Head of caudate nucleus (tissue), 42 donors: ENCODE data around the gene TMEM184A.
"Not testable (repeated sequence)": the region's sequence is repeated elsewhere in the genome, so short reads cannot be mapped to it uniquely, and the experiment has no call there.

Experiments
- DNase-seq, 42 donors: peaks; one replicate each; pipeline versions ENCODE4 v3.0.0 to v3.0.0-alpha.2; 2020 to 2021; ENCODE audit warnings: mixed read lengths in 7 of 42
- intact Hi-C: fragments of 100-400 bp; cut with DNase I; formaldehyde crosslinking; loops from one replicate; pipeline ENCODE4 v1.15.0; 2022

Gene TMEM184A

DNA sequence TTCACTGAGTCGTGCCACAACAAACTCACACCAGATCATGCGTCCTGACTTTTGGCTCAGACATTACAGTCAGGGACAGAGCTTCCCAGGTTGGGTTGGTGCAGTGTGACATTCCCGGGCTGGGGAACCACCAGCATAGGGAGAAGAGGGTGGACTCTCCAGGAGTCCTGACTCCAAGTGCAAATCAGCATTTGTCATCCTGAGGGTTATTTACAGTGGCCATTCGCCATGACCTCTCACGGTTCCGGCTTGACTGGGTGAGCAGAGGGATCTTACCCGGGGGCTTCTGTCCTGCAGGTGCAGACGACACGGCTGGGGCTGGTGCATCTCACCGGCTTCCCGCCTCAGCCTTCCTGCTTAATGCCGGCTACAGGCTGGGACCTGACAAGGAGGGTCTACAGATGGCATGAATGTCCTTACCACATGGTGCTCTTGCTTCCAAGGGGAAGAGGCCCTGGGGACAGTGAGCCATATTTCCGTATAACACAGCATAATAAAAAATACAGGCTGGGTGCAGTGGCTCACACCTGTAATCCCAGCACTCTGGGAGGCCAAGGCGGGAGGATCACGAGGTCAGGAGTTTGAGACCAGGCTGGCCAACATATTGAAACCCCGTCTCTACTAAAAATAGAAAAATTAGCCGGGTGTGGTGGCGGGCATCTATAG, 39.3 kb downstream of the TMEM184A start:
- intact Hi-C loops = no loop called here

DNA sequence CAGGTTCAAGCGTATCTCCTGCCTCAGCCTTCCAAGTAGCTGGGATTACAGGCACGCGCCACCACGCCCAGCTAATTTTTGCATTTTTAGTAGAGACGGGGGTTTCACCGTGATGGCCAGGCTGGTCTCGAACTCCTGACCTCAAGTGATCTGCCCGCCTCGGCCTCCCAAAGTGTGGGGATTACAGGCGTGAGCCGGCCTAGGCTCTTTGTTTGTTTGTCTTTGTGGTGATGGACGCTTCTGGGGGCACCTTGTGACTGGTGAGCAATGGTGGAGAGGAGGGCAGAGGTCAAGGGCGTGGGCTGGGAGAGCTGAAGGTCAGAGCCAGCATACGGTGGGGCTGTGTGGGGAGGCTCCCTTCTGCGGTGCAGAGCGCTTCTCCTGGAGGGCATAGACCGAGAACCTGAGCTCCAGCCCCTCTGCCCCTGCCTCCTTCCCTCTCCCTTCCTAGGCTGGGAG, 40.5 kb downstream of the TMEM184A start:
- DNase-seq, intact Hi-C loops: not testable (repeated sequence)

More for the DNA sequence above, 39.3 kb downstream of the TMEM184A start:
- DNase-seq = no peak

GRCh38 chr7:1514995-1515401, 41.0 kb downstream of the TMEM184A start:
- DNase-seq = no peak
- intact Hi-C loops = no loop called here

DNA sequence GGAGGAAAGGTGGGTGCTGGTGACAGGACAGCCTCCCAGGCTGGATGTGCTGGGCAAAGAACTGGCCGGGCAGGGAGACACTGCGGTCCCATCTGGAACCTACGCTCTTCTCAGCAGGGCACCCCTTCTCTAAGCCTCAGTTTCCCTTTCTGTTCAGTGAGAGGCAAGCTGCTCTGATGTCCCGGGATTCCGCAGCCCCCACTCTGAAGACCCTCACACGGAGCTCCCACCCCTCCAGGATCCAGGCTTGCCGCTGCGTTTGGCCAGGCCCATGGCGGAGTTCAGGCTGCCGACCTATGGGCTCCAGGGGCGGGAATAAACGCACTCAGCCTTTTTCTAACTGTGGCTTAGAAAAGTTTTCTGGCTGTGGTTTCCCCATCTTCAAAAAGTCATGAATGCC, 41.6 kb downstream of the TMEM184A start:
- intact Hi-C loops = no loop called here

DNA sequence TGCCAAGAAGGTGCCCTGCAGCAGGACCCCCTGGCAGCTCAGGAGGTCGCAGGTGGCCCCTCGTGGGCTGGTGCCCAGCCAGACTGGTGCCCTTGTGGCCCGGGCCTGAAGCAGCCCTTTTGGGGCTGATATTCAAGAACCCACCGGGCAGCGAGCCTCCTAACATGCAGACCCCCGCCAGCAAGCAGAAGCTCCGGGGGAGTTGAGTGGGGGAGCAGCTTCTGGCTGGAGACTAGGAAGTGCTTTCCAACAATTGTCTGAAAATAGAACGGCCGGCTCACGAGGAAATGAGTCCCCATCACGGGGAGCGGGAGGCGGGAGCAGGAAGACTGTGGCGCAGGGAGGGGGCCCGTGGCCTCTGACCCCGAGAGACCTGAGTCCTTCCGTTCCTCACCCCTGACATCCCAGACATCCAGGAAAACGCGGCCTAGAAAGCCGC, 42.3 kb downstream of the TMEM184A start:
- peak in 6 of 42 donors; percentile 24 to 57 (median 38) for DNase-seq
- intact Hi-C loops = no loop called here

More for the DNA sequence above, 41.6 kb downstream of the TMEM184A start:
- no peak for DNase-seq

DNA sequence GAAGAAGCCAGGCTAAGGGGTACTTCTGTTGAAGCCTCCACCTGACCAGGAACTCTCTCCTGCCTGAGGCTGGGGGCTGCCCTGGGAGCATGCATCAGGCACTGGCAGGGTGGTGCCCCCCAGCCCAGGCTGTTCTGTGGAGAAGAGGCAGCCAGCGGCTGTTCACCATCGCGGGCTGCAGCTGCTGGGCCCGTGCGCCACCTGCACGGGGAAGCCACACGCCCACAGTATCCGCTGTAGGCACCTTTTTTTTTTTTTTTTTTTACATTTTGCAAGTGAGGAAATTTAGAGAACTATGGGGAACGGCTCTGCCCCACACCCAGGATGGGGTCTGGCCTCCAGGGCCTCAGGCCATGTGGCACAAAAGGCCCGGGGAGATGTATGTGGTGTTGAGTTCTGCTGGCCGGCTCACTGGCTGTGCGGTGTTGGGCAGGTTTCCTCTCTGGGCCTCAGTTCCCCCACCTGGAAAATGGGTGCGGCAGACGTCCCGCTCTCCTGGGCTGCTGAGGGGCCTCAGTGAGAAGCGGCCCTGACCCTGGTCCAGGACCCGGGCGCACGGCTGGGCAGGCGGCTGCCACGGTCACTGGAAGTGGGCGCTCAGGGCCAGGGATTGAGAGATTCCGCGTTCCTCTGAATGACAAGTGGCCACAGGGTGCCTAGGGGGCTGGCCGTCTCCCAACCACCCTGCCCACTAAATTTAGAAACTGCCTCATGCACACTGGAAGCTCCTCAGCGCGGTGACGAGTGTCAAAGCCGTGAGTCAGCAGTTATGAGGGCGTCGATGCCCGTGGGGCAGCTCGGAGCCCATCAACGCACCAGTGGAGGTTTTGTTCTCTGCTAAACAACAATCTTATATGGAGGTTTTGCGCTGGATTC, 43.0 kb downstream of the TMEM184A start:
- peak in 40 of 42 donors; percentile 34 to 84 (median 58) for DNase-seq
- intact Hi-C loops = no loop called here

DNA sequence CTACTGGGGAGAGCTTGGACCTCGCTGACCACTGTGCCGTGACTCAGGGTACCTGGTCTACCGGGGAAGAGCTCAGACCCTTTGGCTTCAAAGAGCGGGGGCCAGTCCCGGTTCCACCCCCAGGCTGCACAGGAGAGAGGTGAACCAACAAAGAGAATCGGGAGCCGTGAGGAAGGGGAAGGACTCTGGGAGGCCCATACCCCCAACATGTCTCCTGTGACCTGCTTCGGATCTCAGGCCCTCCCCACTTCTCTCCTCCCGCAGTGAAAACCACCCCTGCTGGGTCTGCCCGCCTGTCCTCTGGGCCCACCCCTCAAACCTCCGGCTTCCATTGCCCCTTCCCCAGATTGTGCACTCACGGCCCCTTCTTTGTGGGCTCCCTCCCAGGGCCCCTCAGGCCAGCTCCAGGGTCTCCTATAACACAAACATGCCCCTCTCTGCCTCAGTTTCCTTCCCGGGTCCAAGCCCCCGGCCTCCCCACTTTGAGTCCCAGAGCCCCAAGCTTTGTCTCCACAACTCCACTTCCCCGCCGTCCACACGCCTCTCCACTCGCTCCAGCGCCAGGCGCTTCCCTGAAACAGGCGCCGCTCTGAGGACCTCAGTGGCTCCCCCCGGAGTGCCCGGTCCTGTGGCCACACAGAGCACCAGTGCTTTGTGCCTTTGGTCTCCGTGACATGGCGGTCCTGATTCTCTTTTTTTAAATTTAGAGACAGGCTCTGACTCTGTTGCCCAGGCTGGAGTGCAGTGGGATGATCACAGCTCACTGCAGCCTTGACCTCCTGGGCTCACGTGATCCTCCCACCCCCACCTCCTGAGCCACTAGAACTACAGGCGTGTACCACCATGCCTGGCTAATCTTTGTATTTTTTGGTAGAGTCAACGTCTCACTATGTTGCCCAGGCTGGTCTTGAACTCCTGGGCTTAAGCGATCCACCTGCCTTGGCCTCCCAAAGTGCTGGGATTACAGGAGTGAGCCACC, 44.3 kb downstream of the TMEM184A start:
- intact Hi-C loops = no loop called here
- DNase-seq = no peak

GRCh38 chr7:1510780-1511154, 45.2 kb downstream of the TMEM184A start:
- DNase-seq = no peak
- intact Hi-C loops = no loop called here

DNA sequence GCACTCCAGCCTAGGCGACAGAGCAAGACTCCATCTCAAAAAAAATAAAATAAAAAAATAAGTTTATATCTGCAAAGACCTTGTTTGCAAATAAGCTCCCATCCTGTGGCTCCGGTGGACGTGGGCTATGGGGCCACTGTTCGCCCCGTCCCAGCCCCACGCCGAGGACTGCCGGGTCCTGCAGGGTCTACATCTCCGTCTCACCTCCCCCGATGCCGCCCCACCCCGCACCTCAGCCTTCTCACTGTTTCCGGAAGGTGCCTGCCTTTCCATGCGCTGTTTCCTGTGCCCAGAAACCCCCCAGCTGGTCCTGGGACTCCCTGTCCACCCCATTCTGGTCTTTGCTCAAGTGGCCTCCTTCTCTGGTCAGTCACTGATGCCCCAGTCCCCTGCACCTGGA, 46.8 kb downstream of the TMEM184A start:
- no peak for DNase-seq

GRCh38 chr7:1508277-1508758, 47.7 kb downstream of the TMEM184A start:
- DNase-seq = no peak
- intact Hi-C loops = loop anchor here (10.0 kb wide), 1 partner anchor 56 kb away; no protein-coding TSS in a partner anchor

More for the DNA sequence above, 46.8 kb downstream of the TMEM184A start:
- intact Hi-C loops = loop anchor here (10.0 kb wide), 1 partner anchor 56 kb away; no protein-coding TSS in a partner anchor

- intact Hi-C loops = loop anchor here (10.0 kb wide), 1 partner anchor 59 kb away; no protein-coding TSS in a partner anchor
Observed at GRCh38 chr7:1505731-1506550, 50.1 kb downstream of the TMEM184A start.

GRCh38 chr7:1503816-1504775, 51.9 kb downstream of the TMEM184A start, which contains the start of gene INTS1:
INTS1 (minus strand) TSS chr7:1504389; CDS start chr7:1503960, 429 bp downstream.
- intact Hi-C loops = loop anchor here (10.0 kb wide), 1 partner anchor 61 kb away; no protein-coding TSS in a partner anchor
- peak; percentile 76 to 98 (median 94) for DNase-seq

More at GRCh38 chr7:1505731-1506550, 50.1 kb downstream of the TMEM184A start:
- no peak for DNase-seq

DNA sequence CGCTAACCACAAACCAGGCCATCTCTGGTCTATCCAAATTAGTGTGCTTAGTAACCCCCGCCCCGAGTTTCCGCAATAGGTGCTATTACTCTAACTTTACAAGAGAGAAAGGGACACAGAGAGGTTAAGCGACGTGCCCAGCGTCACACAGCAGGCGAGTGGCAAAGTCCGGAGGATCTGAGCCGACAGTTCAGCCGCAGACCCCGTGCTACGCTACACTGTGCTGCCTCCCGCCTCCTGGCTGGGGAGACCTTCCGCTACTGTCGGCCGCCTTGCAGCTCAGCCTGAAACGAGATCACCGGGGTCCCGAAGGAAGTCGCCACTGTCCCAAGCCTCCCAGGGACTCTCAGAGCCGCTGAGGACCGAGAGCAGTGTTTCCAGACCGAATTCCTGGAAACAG, 52.6 kb downstream of the TMEM184A start:
- no peak for DNase-seq
- intact Hi-C loops = loop anchor here (10.0 kb wide), 1 partner anchor 61 kb away; no protein-coding TSS in a partner anchor

DNA sequence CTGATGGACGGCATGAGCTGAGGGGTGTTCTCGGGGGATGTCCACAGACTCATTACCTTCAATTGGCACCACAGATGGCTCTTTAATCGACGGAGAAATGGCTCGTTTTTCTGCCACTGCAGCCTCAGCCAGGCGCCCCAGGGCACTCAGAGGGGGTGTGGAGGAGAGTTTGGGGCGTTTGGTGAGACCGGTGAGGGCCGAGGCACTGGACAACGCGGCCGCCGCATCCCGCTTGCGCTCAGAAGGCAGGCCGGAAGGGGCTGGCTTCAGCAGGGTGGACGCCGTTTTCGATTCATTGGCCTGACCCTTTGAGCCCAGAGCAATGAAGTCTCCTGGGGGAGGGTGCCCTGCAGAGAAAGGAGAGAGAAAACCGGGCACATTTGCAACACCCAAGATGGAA, 53.2 kb downstream of the TMEM184A start:
- intact Hi-C loops = loop anchor here (10.0 kb wide), 1 partner anchor 62 kb away; no protein-coding TSS in a partner anchor
- DNase-seq = no peak

- DNase-seq = no peak
- intact Hi-C loops = loop anchor here (10.0 kb wide), 1 partner anchor 63 kb away; no protein-coding TSS in a partner anchor
Observed at GRCh38 chr7:1501487-1502270, 54.3 kb downstream of the TMEM184A start.
